ENCODE results near the gene AKR1B15. TPM values are rescaled to one million over a fixed set of nuclear protein-coding genes. Genes with fewer than 3 reads are reported as not detected.

AKR1B15 gene
- polyA plus RNA-seq, 3 donors, result not detected

DNA sequence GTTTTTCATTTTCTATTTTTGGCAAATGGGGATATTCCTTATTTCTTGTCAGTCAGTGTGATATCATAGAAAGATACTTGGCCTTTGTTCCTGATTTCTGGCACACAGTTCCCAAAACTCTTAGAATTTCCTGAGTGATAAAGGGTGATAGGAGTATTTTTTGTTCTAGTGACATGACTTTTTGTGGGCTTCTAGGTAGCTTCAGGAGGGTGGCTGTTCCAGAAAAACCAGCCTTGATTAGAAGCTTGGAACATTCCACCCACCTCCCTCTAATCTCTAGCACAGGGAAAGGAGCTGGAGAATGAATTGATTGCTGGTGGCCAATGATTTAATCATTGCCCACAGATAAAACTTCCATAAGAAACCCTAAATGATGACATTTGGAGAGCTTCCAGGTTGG, 80.5 kb downstream of the AKR1B15 start:
- Mint-ChIP-seq H3K36me3 (no peaks in the 10 kb centered on the region), H3K27ac (no peak overlapping the region), H3K27me3 (ENCODE audit: low read depth in 3 of 3) (peaks cover 0 to 5% (median 0%) of the 10 kb centered on the region in 3 donors), H3K9me3 (no peaks in the 10 kb centered on the region), H3K4me1 (peaks cover 9% of the 10 kb centered on the region), H3K4me3 (no peak overlapping the region)
- no peak overlapping the region for H3K4me3 ChIP-seq (replicated peaks in 1 of 3; ENCODE audit: low read depth in 2 of 3, low read length in 3 of 3)
- no peaks in the 10 kb centered on the region for H3K36me3 ChIP-seq (replicated peaks in 1 of 2; ENCODE audit: control insufficient read depth in 1 of 2, insufficient read depth in 2 of 2, low read length in 2 of 2)
- H3K27me3 ChIP-seq (ENCODE audit: control insufficient read depth in 2 of 2, insufficient read depth in 2 of 2, low read length in 2 of 2), result peaks cover 2 to 7% of the 10 kb centered on the region in 2 donors
- no peak overlapping the region for H3K9ac ChIP-seq (ENCODE audit: insufficient read depth, low read length, poor library complexity, severe bottlenecking)
- no peaks in the 10 kb centered on the region for H3K79me2 ChIP-seq (ENCODE audit: insufficient read depth, low read length)
- TF ChIP-seq, protein P1, sequence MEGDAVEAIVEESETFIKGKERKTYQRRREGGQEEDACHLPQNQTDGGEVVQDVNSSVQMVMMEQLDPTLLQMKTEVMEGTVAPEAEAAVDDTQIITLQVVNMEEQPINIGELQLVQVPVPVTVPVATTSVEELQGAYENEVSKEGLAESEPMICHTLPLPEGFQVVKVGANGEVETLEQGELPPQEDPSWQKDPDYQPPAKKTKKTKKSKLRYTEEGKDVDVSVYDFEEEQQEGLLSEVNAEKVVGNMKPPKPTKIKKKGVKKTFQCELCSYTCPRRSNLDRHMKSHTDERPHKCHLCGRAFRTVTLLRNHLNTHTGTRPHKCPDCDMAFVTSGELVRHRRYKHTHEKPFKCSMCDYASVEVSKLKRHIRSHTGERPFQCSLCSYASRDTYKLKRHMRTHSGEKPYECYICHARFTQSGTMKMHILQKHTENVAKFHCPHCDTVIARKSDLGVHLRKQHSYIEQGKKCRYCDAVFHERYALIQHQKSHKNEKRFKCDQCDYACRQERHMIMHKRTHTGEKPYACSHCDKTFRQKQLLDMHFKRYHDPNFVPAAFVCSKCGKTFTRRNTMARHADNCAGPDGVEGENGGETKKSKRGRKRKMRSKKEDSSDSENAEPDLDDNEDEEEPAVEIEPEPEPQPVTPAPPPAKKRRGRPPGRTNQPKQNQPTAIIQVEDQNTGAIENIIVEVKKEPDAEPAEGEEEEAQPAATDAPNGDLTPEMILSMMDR (IDR thresholded peaks at IDR 0.05), result no peak
- H3K4me1 ChIP-seq (ENCODE audit: control insufficient read depth in 1 of 2, insufficient read depth in 2 of 2, low read length in 2 of 2), result peaks cover 0 to 5% of the 10 kb centered on the region in 2 donors
- H3K4me2 ChIP-seq (replicated peaks; ENCODE audit: extremely low read depth, low read length, poor library complexity, severe bottlenecking), result no peak overlapping the region
- H3K27ac ChIP-seq (ENCODE audit: low read depth in 1 of 2, low read length in 2 of 2), result no peak overlapping the region
- intact Hi-C loops (cut with micrococcal nuclease), result no loop called here
- no peaks in the 10 kb centered on the region for H3K9me3 ChIP-seq (replicated peaks in 1 of 2; ENCODE audit: control insufficient read depth in 1 of 2, insufficient read depth in 1 of 2, low read length in 2 of 2)
- H4K20me1 ChIP-seq (ENCODE audit: insufficient read depth, low read length), result no peaks in the 10 kb centered on the region
- H2AFZ ChIP-seq (ENCODE audit: insufficient read depth, low read depth, low read length, poor library complexity, severe bottlenecking), result no peak overlapping the region
- no peak for DNase-seq

Other genes starting within 250 kb of the AKR1B15 start
- gene SLC35B4, start 232.2 kb upstream of the AKR1B15 start, polyA plus RNA-seq, result 10 to 100 TPM in 2 of 3 donors, 1 to 10 TPM in 1; 9.4 to 21.1 (median 12.7) TPM
- gene AKR1B1, start 90.0 kb upstream of the AKR1B15 start, polyA plus RNA-seq, result 10 to 100 TPM; 50.1 to 66.4 (median 62.6) TPM
- gene AKR1B10, start 21.5 kb upstream of the AKR1B15 start, polyA plus RNA-seq, result not detected
- gene BPGM, start 97.7 kb downstream of the AKR1B15 start, polyA plus RNA-seq, result 10 to 100 TPM in 2 of 3 donors, 1 to 10 TPM in 1; 3.9 to 20.6 (median 18.4) TPM
- gene CALD1, start 230.5 kb downstream of the AKR1B15 start, polyA plus RNA-seq, result under 1 TPM in 1 of 3 donors, not detected in 2; 0.18 TPM

Measured in CD14-positive monocyte (primary cell).